ENCODE data around the gene SLC9A2.

The SLC9A2 gene

GRCh38 chr2:102743259-102743658, 123.9 kb downstream of the SLC9A2 start:
- H3K4me3 ChIP-seq = no peak overlapping the region
- H3K27me3 ChIP-seq = no peaks in the 10 kb centered on the region
- no peak overlapping the region for H3K9ac ChIP-seq
- no peak overlapping the region for H3K4me2 ChIP-seq
- no peaks in the 10 kb centered on the region for H3K36me3 ChIP-seq
- H3K4me1 ChIP-seq = no peaks in the 10 kb centered on the region
- no peaks in the 10 kb centered on the region for H4K20me1 ChIP-seq
- no peak overlapping the region for H3K27ac ChIP-seq
- H3K9me3 ChIP-seq = no peaks in the 10 kb centered on the region
- no peak for TF ChIP-seq Cebpa-rat (IDR thresholded peaks at IDR 0.05)

GRCh38 chr2:102748107-102748506, 128.8 kb downstream of the SLC9A2 start:
- H3K9ac ChIP-seq = no peak overlapping the region
- TF ChIP-seq Cebpa-rat (IDR thresholded peaks at IDR 0.05) = no peak
- no peaks in the 10 kb centered on the region for H4K20me1 ChIP-seq
- no peak overlapping the region for H3K4me3 ChIP-seq
- H3K4me2 ChIP-seq = no peak overlapping the region
- H3K4me1 ChIP-seq = peaks cover 8% of the 10 kb centered on the region; the same call in 1 of the 2 replicates
- H3K27ac ChIP-seq = no peak overlapping the region
- H3K9me3 ChIP-seq = no peaks in the 10 kb centered on the region
- no peaks in the 10 kb centered on the region for H3K27me3 ChIP-seq
- H3K36me3 ChIP-seq = no peaks in the 10 kb centered on the region

- no peaks in the 10 kb centered on the region for H4K20me1 ChIP-seq
- no peaks in the 10 kb centered on the region for H3K36me3 ChIP-seq
- H3K4me2 ChIP-seq = no peak overlapping the region
- H3K4me1 ChIP-seq = peaks cover 8% of the 10 kb centered on the region; the same call in 1 of the 2 replicates
- H3K4me3 ChIP-seq = no peak overlapping the region
- no peak overlapping the region for H3K27ac ChIP-seq
- TF ChIP-seq Cebpa-rat (IDR thresholded peaks at IDR 0.05) = no peak
- no peak overlapping the region for H3K9ac ChIP-seq
- H3K27me3 ChIP-seq = no peaks in the 10 kb centered on the region
- no peaks in the 10 kb centered on the region for H3K9me3 ChIP-seq
These were observed 130.6 kb downstream of the SLC9A2 start for GRCh38 chr2:102749938-102750337.

GRCh38 chr2:102753563-102754159, 134.3 kb downstream of the SLC9A2 start:
- Histone ChIP-seq H3K9ac (no peak overlapping the region), H3K4me2 (no peak overlapping the region), H4K20me1 (no peaks in the 10 kb centered on the region), H3K27ac (no peak overlapping the region), H3K4me1 (peaks cover 8% of the 10 kb centered on the region; the same call in 1 of the 2 replicates), H3K36me3 (no peaks in the 10 kb centered on the region), H3K27me3 (no peaks in the 10 kb centered on the region), H3K4me3 (no peak overlapping the region), H3K9me3 (peaks cover 6% of the 10 kb centered on the region; the same call in 1 of the 2 replicates)
- no peak for TF ChIP-seq Cebpa-rat (IDR thresholded peaks at IDR 0.05)

GRCh38 chr2:102754456-102755145, 135.2 kb downstream of the SLC9A2 start:
- Histone ChIP-seq H3K4me3 (no peak overlapping the region), H3K4me2 (no peak overlapping the region), H3K27ac (no peak overlapping the region), H3K36me3 (no peaks in the 10 kb centered on the region), H3K9ac (no peak overlapping the region), H3K27me3 (no peaks in the 10 kb centered on the region), H3K9me3 (peaks cover 6% of the 10 kb centered on the region; the same call in 1 of the 2 replicates), H3K4me1 (peaks cover 8% of the 10 kb centered on the region; the same call in 1 of the 2 replicates), H4K20me1 (no peaks in the 10 kb centered on the region)
- no peak for TF ChIP-seq Cebpa-rat (IDR thresholded peaks at IDR 0.05)

GRCh38 chr2:102755284-102755683, 135.9 kb downstream of the SLC9A2 start:
- Histone ChIP-seq H3K4me1 (peaks cover 8% of the 10 kb centered on the region; the same call in 1 of the 2 replicates), H4K20me1 (no peaks in the 10 kb centered on the region), H3K4me3 (no peak overlapping the region), H3K9ac (no peak overlapping the region), H3K9me3 (peaks cover 6% of the 10 kb centered on the region; the same call in 1 of the 2 replicates), H3K27me3 (no peaks in the 10 kb centered on the region), H3K36me3 (no peaks in the 10 kb centered on the region), H3K27ac (no peak overlapping the region), H3K4me2 (no peak overlapping the region)
- no peak for TF ChIP-seq Cebpa-rat (IDR thresholded peaks at IDR 0.05)

- H3K36me3 ChIP-seq = no peaks in the 10 kb centered on the region
- no peak for TF ChIP-seq Cebpa-rat (IDR thresholded peaks at IDR 0.05)
- no peaks in the 10 kb centered on the region for H4K20me1 ChIP-seq
- H3K27me3 ChIP-seq = no peaks in the 10 kb centered on the region
- no peak overlapping the region for H3K27ac ChIP-seq
- H3K9ac ChIP-seq = no peak overlapping the region
- peaks cover 19% of the 10 kb centered on the region for H3K4me1 ChIP-seq
- no peak overlapping the region for H3K4me2 ChIP-seq
- peaks cover 6% of the 10 kb centered on the region; the same call in 1 of the 2 replicates for H3K9me3 ChIP-seq
- H3K4me3 ChIP-seq = no peak overlapping the region
These were observed 139.1 kb downstream of the SLC9A2 start for GRCh38 chr2:102758439-102758838.

All from BLaER1 (cell line).